ENCODE data around the gene SCD5. TPM values are rescaled to one million over a fixed set of nuclear protein-coding genes. Genes with fewer than 3 reads are reported as not detected.
A peak's percentile ranks its signal among the peaks of the same experiment; 100 is the strongest.

SCD5 gene
- total RNA-seq (2016; rRNA removed; fragmentation: Illumina TruSeq; extraction: Trizol): not detected in 2 replicates
- total RNA-seq (2016; cell fraction: cytosol; rRNA removed; fragmentation: Illumina TruSeq; extraction: Trizol; ENCODE audit: low read depth): not detected in 2 replicates
- not detected in 2 replicates for total RNA-seq (2016; cell fraction: insoluble cytoplasmic fraction; rRNA removed; fragmentation: Illumina TruSeq; extraction: Trizol)
- not detected in 2 replicates for total RNA-seq (2016; cell fraction: membrane; rRNA removed; fragmentation: Illumina TruSeq; extraction: Trizol)
- not detected in 2 replicates for total RNA-seq (2016; cell fraction: nucleus; rRNA removed; fragmentation: Illumina TruSeq; extraction: Trizol)
- not detected in 2 replicates for polyA plus RNA-seq (2011; rRNA removed)
- polyA plus RNA-seq (2011; cell fraction: cytosol; rRNA removed): not detected in 2 replicates
- polyA plus RNA-seq (2011; cell fraction: nucleus; rRNA removed): not detected in 2 replicates
- polyA plus RNA-seq (2012): not detected in 2 replicates
- not detected in 2 replicates for polyA plus RNA-seq (2016; cell fraction: cytosol; fragmentation: Illumina TruSeq; extraction: Trizol; ENCODE audit: low read depth)
- not detected in 2 replicates for polyA plus RNA-seq (2016; cell fraction: insoluble cytoplasmic fraction; fragmentation: Illumina TruSeq; extraction: Trizol; ENCODE audit: low read depth)
- polyA plus RNA-seq (2016; cell fraction: membrane; fragmentation: Illumina TruSeq; extraction: Trizol; ENCODE audit: low read depth): not detected in 2 replicates
- polyA plus RNA-seq (2016; cell fraction: nucleus; fragmentation: Illumina TruSeq; extraction: Trizol; ENCODE audit: insufficient read depth, low read depth): 0.15 TPM in 1 of 2 replicates, not detected in the other
- 1.8 TPM in 1 of 2 replicates, not detected in the other for polyA minus RNA-seq (2011; rRNA and poly(A)+ RNA removed; ENCODE audit: low replicate concordance)
- polyA minus RNA-seq (2011; cell fraction: cytosol; rRNA and poly(A)+ RNA removed): not detected in 2 replicates
- polyA minus RNA-seq (2011; cell fraction: nucleus; rRNA and poly(A)+ RNA removed): not detected in 2 replicates
- percentile 7 among the genes with signal in this experiment for Bru-seq, nascent RNA
- percentile 13 among the genes with signal in this experiment for BruChase-seq, experiment 1, labeled RNA remaining after a 6-hour chase
- percentile 14 among the genes with signal in this experiment for BruChase-seq, experiment 2, labeled RNA remaining after a 2-hour chase
- long read RNA-seq, experiment 1: 0 reads
- long read RNA-seq, experiment 2: 0 reads

DNA sequence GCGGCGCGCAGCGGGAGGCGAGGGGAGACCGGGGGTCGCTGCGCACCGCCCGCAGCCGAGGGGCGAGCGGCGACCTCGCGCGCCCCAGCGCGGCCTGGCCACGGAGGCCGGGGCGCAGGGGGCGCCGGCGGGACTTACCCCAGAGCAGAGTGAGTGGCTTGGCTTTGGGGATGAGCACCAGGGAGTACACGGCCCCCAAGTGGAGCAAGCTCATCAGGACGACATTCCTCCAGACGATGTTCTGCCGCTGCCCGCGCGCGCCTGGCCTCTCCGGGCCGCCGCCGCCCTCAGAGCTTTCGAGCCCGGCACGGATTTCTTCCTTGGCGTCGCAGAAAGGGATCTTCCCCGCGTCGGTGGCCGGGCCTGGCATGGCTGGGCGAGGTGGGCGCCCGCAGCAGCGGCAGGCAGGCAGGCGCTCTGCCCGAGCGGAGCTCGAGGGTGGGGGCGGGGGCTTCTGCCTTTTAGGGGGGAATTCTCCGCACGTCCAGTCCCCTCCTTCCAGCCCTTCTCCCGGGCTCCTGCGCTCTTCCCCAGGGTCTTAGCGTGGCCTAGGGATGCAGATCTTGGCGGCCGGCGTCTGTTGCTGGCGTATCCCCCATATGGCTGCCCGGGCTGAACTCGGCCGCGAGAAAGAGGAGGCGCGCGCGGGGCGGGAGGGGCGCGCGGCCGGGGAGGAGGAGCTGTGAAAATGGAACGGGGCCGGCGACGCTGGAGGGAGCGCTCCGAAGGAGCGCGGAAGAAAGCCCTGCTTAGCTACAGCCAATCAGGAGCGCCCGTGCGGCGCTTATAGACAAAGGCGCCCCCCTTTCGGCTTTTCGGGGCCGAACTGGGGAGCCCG, at the start of gene SCD5:
SCD5 (minus strand) TSS at position 629 of the 838 bp plus-strand sequence; CDS start at position 370, 259 bp downstream.
- no TSS peak for BruUV-seq (replicated peaks)
- intact Hi-C loops (cut with micrococcal nuclease; ENCODE audit: unreplicated experiment): no loop called here
- no peak within 1 kb of the TSS for H3K27ac ChIP-seq (ENCODE audit: extremely low read length, insufficient read depth, low read length)
- TF ChIP-seq, protein P1, sequence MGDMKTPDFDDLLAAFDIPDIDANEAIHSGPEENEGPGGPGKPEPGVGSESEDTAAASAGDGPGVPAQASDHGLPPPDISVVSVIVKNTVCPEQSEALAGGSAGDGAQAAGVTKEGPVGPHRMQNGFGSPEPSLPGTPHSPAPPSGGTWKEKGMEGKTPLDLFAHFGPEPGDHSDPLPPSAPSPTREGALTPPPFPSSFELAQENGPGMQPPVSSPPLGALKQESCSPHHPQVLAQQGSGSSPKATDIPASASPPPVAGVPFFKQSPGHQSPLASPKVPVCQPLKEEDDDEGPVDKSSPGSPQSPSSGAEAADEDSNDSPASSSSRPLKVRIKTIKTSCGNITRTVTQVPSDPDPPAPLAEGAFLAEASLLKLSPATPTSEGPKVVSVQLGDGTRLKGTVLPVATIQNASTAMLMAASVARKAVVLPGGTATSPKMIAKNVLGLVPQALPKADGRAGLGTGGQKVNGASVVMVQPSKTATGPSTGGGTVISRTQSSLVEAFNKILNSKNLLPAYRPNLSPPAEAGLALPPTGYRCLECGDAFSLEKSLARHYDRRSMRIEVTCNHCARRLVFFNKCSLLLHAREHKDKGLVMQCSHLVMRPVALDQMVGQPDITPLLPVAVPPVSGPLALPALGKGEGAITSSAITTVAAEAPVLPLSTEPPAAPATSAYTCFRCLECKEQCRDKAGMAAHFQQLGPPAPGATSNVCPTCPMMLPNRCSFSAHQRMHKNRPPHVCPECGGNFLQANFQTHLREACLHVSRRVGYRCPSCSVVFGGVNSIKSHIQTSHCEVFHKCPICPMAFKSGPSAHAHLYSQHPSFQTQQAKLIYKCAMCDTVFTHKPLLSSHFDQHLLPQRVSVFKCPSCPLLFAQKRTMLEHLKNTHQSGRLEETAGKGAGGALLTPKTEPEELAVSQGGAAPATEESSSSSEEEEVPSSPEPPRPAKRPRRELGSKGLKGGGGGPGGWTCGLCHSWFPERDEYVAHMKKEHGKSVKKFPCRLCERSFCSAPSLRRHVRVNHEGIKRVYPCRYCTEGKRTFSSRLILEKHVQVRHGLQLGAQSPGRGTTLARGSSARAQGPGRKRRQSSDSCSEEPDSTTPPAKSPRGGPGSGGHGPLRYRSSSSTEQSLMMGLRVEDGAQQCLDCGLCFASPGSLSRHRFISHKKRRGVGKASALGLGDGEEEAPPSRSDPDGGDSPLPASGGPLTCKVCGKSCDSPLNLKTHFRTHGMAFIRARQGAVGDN (CRISPR knock-in tag; IDR thresholded peaks at IDR 0.05): 0 out of 2 replicates have a peak, but pooled peaks have one; percentile 18
- no peak for TF ChIP-seq NFIB (CRISPR knock-in tag; IDR thresholded peaks at IDR 0.05; ENCODE audit: borderline replicate concordance)
- TF ChIP-seq SPEN (CRISPR knock-in tag; IDR thresholded peaks at IDR 0.05; ENCODE audit: low read depth): no peak
- TF ChIP-seq, protein P2, sequence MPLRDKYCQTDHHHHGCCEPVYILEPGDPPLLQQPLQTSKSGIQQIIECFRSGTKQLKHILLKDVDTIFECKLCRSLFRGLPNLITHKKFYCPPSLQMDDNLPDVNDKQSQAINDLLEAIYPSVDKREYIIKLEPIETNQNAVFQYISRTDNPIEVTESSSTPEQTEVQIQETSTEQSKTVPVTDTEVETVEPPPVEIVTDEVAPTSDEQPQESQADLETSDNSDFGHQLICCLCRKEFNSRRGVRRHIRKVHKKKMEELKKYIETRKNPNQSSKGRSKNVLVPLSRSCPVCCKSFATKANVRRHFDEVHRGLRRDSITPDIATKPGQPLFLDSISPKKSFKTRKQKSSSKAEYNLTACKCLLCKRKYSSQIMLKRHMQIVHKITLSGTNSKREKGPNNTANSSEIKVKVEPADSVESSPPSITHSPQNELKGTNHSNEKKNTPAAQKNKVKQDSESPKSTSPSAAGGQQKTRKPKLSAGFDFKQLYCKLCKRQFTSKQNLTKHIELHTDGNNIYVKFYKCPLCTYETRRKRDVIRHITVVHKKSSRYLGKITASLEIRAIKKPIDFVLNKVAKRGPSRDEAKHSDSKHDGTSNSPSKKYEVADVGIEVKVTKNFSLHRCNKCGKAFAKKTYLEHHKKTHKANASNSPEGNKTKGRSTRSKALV (CRISPR knock-in tag; IDR thresholded peaks at IDR 0.05): peak; percentile 74; the same call in 1 of the 2 replicates
- no peak for TF ChIP-seq ZNF878 (CRISPR knock-in tag; IDR thresholded peaks at IDR 0.05)
- TF ChIP-seq HOXA9 (CRISPR knock-in tag; IDR thresholded peaks at IDR 0.05; ENCODE audit: borderline replicate concordance): no peak
- TF ChIP-seq, protein P3, sequence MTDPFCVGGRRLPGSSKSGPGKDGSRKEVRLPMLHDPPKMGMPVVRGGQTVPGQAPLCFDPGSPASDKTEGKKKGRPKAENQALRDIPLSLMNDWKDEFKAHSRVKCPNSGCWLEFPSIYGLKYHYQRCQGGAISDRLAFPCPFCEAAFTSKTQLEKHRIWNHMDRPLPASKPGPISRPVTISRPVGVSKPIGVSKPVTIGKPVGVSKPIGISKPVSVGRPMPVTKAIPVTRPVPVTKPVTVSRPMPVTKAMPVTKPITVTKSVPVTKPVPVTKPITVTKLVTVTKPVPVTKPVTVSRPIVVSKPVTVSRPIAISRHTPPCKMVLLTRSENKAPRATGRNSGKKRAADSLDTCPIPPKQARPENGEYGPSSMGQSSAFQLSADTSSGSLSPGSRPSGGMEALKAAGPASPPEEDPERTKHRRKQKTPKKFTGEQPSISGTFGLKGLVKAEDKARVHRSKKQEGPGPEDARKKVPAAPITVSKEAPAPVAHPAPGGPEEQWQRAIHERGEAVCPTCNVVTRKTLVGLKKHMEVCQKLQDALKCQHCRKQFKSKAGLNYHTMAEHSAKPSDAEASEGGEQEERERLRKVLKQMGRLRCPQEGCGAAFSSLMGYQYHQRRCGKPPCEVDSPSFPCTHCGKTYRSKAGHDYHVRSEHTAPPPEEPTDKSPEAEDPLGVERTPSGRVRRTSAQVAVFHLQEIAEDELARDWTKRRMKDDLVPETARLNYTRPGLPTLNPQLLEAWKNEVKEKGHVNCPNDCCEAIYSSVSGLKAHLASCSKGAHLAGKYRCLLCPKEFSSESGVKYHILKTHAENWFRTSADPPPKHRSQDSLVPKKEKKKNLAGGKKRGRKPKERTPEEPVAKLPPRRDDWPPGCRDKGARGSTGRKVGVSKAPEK (CRISPR knock-in tag; IDR thresholded peaks at IDR 0.05; ENCODE audit: borderline replicate concordance): no peak
- no peak for TF ChIP-seq CCDC6 (CRISPR knock-in tag; IDR thresholded peaks at IDR 0.05)

More for the DNA sequence above, at the start of gene SCD5:
- in situ Hi-C loops (cut with HindIII; ENCODE audit: extremely low pct_ligation_motif_present, low pct_unique_long_range_greater_than_20kb): no loop called here
- ChIA-PET POLR2A (no interaction called here), CTCF (ENCODE audit: low intra/inter-chr PET ratio, low total read pairs) (no interaction called here)
- Histone ChIP-seq H3K9ac (ENCODE audit: insufficient read depth, low read depth, low read length) (no peak within 1 kb of the TSS), H4K20me1 (ENCODE audit: insufficient read depth, low read length) (no peaks in the 10 kb centered on the region), H3K4me3 (replicated peaks in 1 of 3; ENCODE audit: insufficient read depth in 1 of 3, low read depth in 2 of 3, low read length in 3 of 3) (peak within 1 kb of the TSS; percentile 40 to 55 (median 45); a peak in 4 of 6 replicates), H3K36me3 (replicated peaks in 1 of 2; ENCODE audit: control insufficient read depth in 1 of 2, insufficient read depth in 2 of 2, low read length in 2 of 2) (no peaks in the 10 kb centered on the region), H3K9me3 (ENCODE audit: low read length) (no peaks in the 10 kb centered on the region), H3K4me2 (ENCODE audit: low read depth, low read length) (peak within 1 kb of the TSS; percentile 55), H3K27me3 (ENCODE audit: control insufficient read depth in 1 of 2, insufficient read depth in 2 of 2, low read length in 2 of 2) (peaks cover 5 to 48% of the 10 kb centered on the region in 2 experiments), H3K79me2 (ENCODE audit: insufficient read depth, low read length) (no peaks in the 10 kb centered on the region), H2AFZ (ENCODE audit: low read length) (no peak within 1 kb of the TSS), H3K4me1 (ENCODE audit: insufficient read depth, low read length) (no peaks in the 10 kb centered on the region)
- ATAC-seq (peak; percentile 45), DNase-seq (ENCODE audit: low spot score) (no peak), FAIRE-seq (no peak)
- 9% methylated on average over 24 of the region's 94 CpGs for WGBS (ENCODE audit: low lambda C conversion rate)
